ENCODE results near the gene NLRC5. TPM values are rescaled to one million over a fixed set of nuclear protein-coding genes. Genes with fewer than 3 reads are reported as not detected.

The NLRC5 gene
- total RNA-seq, 2 experiments from 2014 or later = 199 to 305 TPM

DNA sequence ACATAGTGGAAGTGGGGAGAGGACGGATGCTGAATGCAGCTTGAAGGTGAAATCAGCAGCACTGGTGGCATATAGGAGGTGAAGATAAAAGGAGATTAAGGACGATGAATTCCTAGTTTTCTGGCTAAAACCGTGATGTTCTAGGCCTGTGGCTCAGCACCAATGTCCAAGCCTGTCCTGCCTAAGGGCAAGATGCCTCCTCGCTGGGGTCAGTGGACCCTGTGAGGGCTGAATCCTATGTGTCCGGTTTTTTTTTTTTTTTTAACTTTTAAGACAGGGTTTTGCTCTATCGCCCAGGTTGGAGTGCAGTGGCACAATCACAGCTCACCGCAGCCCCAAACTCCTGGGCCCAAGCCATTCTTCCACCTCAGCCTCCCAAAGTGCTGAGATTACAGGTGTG, 115.8 kb downstream of the NLRC5 start:
- no peak overlapping the region for H3K27ac ChIP-seq (ENCODE audit: low read depth, low read length, poor library complexity, severe bottlenecking)
- H3K36me3 ChIP-seq (ENCODE audit: insufficient read depth, low read length) = no peaks in the 10 kb centered on the region
- H2AFZ ChIP-seq (ENCODE audit: low read length) = no peak overlapping the region
- no peaks in the 10 kb centered on the region for H3K79me2 ChIP-seq (ENCODE audit: insufficient read depth, low read depth, low read length)
- BruUV-seq (replicated peaks) = no TSS peak
- peaks cover 13% of the 10 kb centered on the region for H3K4me1 ChIP-seq (ENCODE audit: insufficient read depth, low read length, poor library complexity, severe bottlenecking)
- H3K4me2 ChIP-seq (ENCODE audit: low read length) = no peak overlapping the region
- CTCF ChIA-PET (ENCODE audit: unreplicated experiment) = no interaction called here
- no peak for DNase-seq (ENCODE audit: low spot score)
- intact Hi-C loops (cut with micrococcal nuclease; ENCODE audit: unreplicated experiment) = no loop called here
- TF ChIP-seq, protein P1, sequence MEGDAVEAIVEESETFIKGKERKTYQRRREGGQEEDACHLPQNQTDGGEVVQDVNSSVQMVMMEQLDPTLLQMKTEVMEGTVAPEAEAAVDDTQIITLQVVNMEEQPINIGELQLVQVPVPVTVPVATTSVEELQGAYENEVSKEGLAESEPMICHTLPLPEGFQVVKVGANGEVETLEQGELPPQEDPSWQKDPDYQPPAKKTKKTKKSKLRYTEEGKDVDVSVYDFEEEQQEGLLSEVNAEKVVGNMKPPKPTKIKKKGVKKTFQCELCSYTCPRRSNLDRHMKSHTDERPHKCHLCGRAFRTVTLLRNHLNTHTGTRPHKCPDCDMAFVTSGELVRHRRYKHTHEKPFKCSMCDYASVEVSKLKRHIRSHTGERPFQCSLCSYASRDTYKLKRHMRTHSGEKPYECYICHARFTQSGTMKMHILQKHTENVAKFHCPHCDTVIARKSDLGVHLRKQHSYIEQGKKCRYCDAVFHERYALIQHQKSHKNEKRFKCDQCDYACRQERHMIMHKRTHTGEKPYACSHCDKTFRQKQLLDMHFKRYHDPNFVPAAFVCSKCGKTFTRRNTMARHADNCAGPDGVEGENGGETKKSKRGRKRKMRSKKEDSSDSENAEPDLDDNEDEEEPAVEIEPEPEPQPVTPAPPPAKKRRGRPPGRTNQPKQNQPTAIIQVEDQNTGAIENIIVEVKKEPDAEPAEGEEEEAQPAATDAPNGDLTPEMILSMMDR (conservative IDR thresholded peaks at IDR 0.05; ENCODE audit: low read length) = no peak
- no peak for TF ChIP-seq EZH2phosphoT487 (IDR thresholded peaks at IDR 0.05; ENCODE audit: borderline replicate concordance, low read depth, low read length)
- POLR2A ChIA-PET = interaction anchor here (1.2 kb wide), 1 partner anchor 10 kb away, joined by 3 read pairs; no protein-coding TSS in a partner anchor
- no peaks in the 10 kb centered on the region for H3K9me3 ChIP-seq (ENCODE audit: low read length)
- H3K4me3 ChIP-seq (ENCODE audit: low read depth, low read length, poor library complexity, severe bottlenecking) = no peak overlapping the region
- H3K9me2 ChIP-seq (ENCODE audit: insufficient read depth, low read length) = no peaks in the 10 kb centered on the region
- H4K20me1 ChIP-seq (ENCODE audit: insufficient read depth, low read length) = no peaks in the 10 kb centered on the region

DNA sequence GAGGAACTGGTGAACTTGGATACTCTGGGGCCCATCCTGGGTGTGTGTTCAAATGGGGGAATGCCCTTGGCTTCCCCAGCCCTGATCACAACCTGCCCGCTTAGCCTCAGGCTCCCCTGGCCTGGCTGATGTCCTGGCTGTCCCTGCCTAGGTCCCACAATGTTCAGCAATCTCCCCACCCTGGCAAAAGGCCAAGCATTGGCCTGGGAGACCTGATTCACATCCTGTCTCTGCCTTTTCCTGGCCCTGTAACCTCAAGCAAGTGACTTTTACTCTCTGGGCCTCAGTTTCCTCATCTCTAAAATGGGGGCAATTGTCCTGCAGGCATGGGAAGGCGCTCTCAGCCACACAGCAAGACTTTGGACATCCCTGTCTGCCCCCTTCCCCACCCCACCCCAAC, 117.4 kb downstream of the NLRC5 start:
- intact Hi-C loops (cut with micrococcal nuclease; ENCODE audit: unreplicated experiment) = no loop called here
- no peaks in the 10 kb centered on the region for H4K20me1 ChIP-seq (ENCODE audit: insufficient read depth, low read length)
- no peak overlapping the region for H3K4me2 ChIP-seq (ENCODE audit: low read length)
- no peaks in the 10 kb centered on the region for H3K9me3 ChIP-seq (ENCODE audit: low read length)
- H3K4me1 ChIP-seq (ENCODE audit: insufficient read depth, low read length, poor library complexity, severe bottlenecking) = peaks cover 13% of the 10 kb centered on the region
- DNase-seq (ENCODE audit: low spot score) = no peak
- H3K27ac ChIP-seq (ENCODE audit: low read depth, low read length, poor library complexity, severe bottlenecking) = no peak overlapping the region
- CTCF ChIA-PET (ENCODE audit: unreplicated experiment) = interaction anchor here (0.9 kb wide), 1 partner anchor 23 kb away, joined by 4 read pairs; no protein-coding TSS in a partner anchor
- H2AFZ ChIP-seq (ENCODE audit: low read length) = no peak overlapping the region
- no peaks in the 10 kb centered on the region for H3K79me2 ChIP-seq (ENCODE audit: insufficient read depth, low read depth, low read length)
- H3K36me3 ChIP-seq (ENCODE audit: insufficient read depth, low read length) = no peaks in the 10 kb centered on the region
- POLR2A ChIA-PET = no interaction called here
- no peak for TF ChIP-seq EZH2phosphoT487 (IDR thresholded peaks at IDR 0.05; ENCODE audit: borderline replicate concordance, low read depth, low read length)
- TF ChIP-seq, protein P1 (conservative IDR thresholded peaks at IDR 0.05; ENCODE audit: low read length) = 0 out of 2 replicates have a peak, but pooled peaks have one; percentile 2
- no peak overlapping the region for H3K4me3 ChIP-seq (ENCODE audit: low read depth, low read length, poor library complexity, severe bottlenecking)
- H3K9me2 ChIP-seq (ENCODE audit: insufficient read depth, low read length) = no peaks in the 10 kb centered on the region
- BruUV-seq (replicated peaks) = no TSS peak

DNA sequence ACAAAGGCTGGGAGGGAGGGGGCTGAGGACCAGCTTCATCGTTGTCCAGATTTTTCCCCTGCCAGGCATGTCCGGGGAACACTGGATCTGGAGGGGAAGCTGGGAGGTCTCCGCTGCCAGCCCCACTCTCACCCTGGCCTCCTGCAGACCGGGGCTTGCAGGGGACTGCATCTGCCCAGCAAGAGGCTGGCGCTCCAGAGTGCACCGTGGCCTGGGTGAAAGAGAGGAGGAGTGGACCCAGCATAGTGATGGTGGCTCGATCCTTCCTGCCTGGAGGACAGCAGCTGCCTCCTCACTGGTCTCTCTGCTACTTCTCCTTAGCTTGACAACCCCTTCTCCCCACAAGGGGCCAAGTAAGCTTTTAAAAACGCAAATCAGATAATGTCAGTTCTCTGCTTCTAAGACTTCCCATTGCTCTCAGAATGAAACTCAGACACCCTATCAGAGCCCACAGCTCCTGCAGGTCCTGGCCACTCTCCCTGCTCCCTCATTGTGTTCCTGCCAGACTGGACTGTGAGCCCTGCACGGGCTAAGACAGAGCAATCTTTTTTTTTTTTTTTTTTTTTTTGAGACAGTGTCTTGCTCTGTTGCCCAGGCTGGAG, 118.1 kb downstream of the NLRC5 start:
- no peaks in the 10 kb centered on the region for H3K9me3 ChIP-seq (ENCODE audit: low read length)
- no peak overlapping the region for H3K4me2 ChIP-seq (ENCODE audit: low read length)
- DNase-seq (ENCODE audit: low spot score) = no peak
- ChIA-PET CTCF (ENCODE audit: unreplicated experiment) (interaction anchor here (0.9 kb wide), 1 partner anchor 23 kb away, joined by 4 read pairs; no protein-coding TSS in a partner anchor), POLR2A (no interaction called here)
- no TSS peak for BruUV-seq (replicated peaks)
- no peaks in the 10 kb centered on the region for H3K79me2 ChIP-seq (ENCODE audit: insufficient read depth, low read depth, low read length)
- H3K27ac ChIP-seq (ENCODE audit: low read depth, low read length, poor library complexity, severe bottlenecking) = no peak overlapping the region
- no peak overlapping the region for H3K4me3 ChIP-seq (ENCODE audit: low read depth, low read length, poor library complexity, severe bottlenecking)
- no peak for TF ChIP-seq EZH2phosphoT487 (IDR thresholded peaks at IDR 0.05; ENCODE audit: borderline replicate concordance, low read depth, low read length)
- TF ChIP-seq, protein P1 (conservative IDR thresholded peaks at IDR 0.05; ENCODE audit: low read length) = no peak
- intact Hi-C loops (cut with micrococcal nuclease; ENCODE audit: unreplicated experiment) = no loop called here
- no peak overlapping the region for H2AFZ ChIP-seq (ENCODE audit: low read length)
- peaks cover 19% of the 10 kb centered on the region for H3K4me1 ChIP-seq (ENCODE audit: insufficient read depth, low read length, poor library complexity, severe bottlenecking)
- H4K20me1 ChIP-seq (ENCODE audit: insufficient read depth, low read length) = no peaks in the 10 kb centered on the region
- H3K9me2 ChIP-seq (ENCODE audit: insufficient read depth, low read length) = no peaks in the 10 kb centered on the region
- no peaks in the 10 kb centered on the region for H3K36me3 ChIP-seq (ENCODE audit: insufficient read depth, low read length)
